NB4 (cell line): ENCODE data around the gene OTUD7B.

Experiments
- TF ChIP-seq, protein P1 (sequence below): IDR thresholded peaks from one replicate; pipeline ENCODE4 v1.5.1; 2012; ENCODE audit warnings: low read depth, low read length
- TF ChIP-seq, protein P2 (sequence below): IDR thresholded peaks from 2 replicates; pipeline ENCODE4 v1.6.1; 2011; ENCODE audit warnings: low read depth, low read length

DNA sequence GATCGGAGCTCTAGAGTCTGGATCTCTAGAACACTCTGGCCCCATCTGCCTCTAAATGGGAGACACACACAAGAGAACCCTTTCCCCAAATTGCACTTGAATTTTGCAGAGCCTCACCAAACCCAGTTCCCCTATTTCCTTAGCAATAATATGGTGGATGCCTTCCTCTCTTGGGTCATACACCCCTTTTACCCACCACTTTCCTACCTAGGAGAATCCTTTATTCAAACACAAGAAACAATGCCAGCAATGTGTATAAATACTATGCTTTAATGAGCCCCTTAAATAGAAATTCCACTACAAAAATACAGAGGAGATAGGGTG lies 82.2 kb downstream of the OTUD7B start:
- TF ChIP-seq, protein P1, sequence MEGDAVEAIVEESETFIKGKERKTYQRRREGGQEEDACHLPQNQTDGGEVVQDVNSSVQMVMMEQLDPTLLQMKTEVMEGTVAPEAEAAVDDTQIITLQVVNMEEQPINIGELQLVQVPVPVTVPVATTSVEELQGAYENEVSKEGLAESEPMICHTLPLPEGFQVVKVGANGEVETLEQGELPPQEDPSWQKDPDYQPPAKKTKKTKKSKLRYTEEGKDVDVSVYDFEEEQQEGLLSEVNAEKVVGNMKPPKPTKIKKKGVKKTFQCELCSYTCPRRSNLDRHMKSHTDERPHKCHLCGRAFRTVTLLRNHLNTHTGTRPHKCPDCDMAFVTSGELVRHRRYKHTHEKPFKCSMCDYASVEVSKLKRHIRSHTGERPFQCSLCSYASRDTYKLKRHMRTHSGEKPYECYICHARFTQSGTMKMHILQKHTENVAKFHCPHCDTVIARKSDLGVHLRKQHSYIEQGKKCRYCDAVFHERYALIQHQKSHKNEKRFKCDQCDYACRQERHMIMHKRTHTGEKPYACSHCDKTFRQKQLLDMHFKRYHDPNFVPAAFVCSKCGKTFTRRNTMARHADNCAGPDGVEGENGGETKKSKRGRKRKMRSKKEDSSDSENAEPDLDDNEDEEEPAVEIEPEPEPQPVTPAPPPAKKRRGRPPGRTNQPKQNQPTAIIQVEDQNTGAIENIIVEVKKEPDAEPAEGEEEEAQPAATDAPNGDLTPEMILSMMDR: no peak
- TF ChIP-seq, protein P2, sequence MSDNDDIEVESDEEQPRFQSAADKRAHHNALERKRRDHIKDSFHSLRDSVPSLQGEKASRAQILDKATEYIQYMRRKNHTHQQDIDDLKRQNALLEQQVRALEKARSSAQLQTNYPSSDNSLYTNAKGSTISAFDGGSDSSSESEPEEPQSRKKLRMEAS: no peak
